Activated naive CD4-positive, alpha-beta T cell treated with anti-CD3 and anti-CD28 coated beads for 36 hours (primary cell): ENCODE measurements around the gene MRPS27. TPM values are rescaled to one million over a fixed set of nuclear protein-coding genes. Genes with fewer than 3 reads are reported as not detected.
"Not testable (repeated sequence)": the region's sequence is repeated elsewhere in the genome, so short reads cannot be mapped to it uniquely, and the experiment has no call there.

Experiments
- CTCF ChIA-PET: fragments of 350-600 bp; sonication (Branson Sonifier 250); formaldehyde crosslinking; loops from one replicate; lab custom pipeline; 2021; ENCODE audit warnings: antibody characterized with exemption; lab: Charles Lee
- DNase-seq: peaks from one replicate; pipeline ENCODE4 v3.0.0-alpha.2; 2020
- H3K27ac Mint-ChIP-seq: one replicate; pipeline ENCODE4 v1.8.0; 2021; ENCODE audit warnings: mild to moderate bottlenecking, mixed read lengths
- H3K27me3 Mint-ChIP-seq: one replicate; pipeline ENCODE4 v1.8.0; 2021; ENCODE audit warnings: low read depth, mixed read lengths
- H3K36me3 Mint-ChIP-seq: one replicate; pipeline ENCODE4 v1.8.0; 2021; ENCODE audit warnings: low read depth, mixed read lengths
- H3K4me1 Mint-ChIP-seq: one replicate; pipeline ENCODE4 v1.8.0; 2021; ENCODE audit warnings: low read depth, mixed read lengths
- H3K4me3 Mint-ChIP-seq: one replicate; pipeline ENCODE4 v1.8.0; 2021; ENCODE audit warnings: mild to moderate bottlenecking, moderate library complexity, mixed read lengths
- H3K9me3 Mint-ChIP-seq: one replicate; pipeline ENCODE4 v1.8.0; 2021; ENCODE audit warnings: mixed read lengths
- intact Hi-C: fragments of 100-400 bp; cut with micrococcal nuclease; formaldehyde crosslinking; loops from one replicate; pipeline ENCODE4 v1.15.1; 2023
- total RNA-seq, 2 experiments: library from RNA; stranded (reverse); gene quantifications; one replicate each; pipeline ENCODE4 v1.2.3, GENCODE V29; 2021

The MRPS27 gene
- total RNA-seq, 2 experiments from 2014 or later: 86.0 to 95.8 TPM

GRCh38 chr5:72184408-72184807 is 135.6 kb downstream of the MRPS27 start:
- Mint-ChIP-seq H3K27me3 (peaks cover 22% of the 10 kb centered on the region), H3K4me3 (no peak overlapping the region), H3K4me1 (no peaks in the 10 kb centered on the region), H3K36me3 (no peaks in the 10 kb centered on the region), H3K27ac (no peak overlapping the region), H3K9me3 (no peaks in the 10 kb centered on the region)
- no peak for DNase-seq
- intact Hi-C loops: no loop called here
- CTCF ChIA-PET: interaction anchor here (0.6 kb wide), 1 partner anchor 19 kb away, joined by 3 read pairs; no protein-coding TSS in a partner anchor

GRCh38 chr5:72183101-72183520 is 136.9 kb downstream of the MRPS27 start:
- Mint-ChIP-seq H3K27ac (no peak overlapping the region), H3K9me3 (no peaks in the 10 kb centered on the region), H3K27me3 (peaks cover 24% of the 10 kb centered on the region), H3K4me3 (no peak overlapping the region), H3K4me1 (no peaks in the 10 kb centered on the region), H3K36me3 (no peaks in the 10 kb centered on the region)
- CTCF ChIA-PET: no interaction called here
- intact Hi-C loops: no loop called here
- no peak for DNase-seq

GRCh38 chr5:72182686-72183085 is 137.4 kb downstream of the MRPS27 start:
- no peak for DNase-seq
- no peaks in the 10 kb centered on the region for H3K36me3 Mint-ChIP-seq
- CTCF ChIA-PET: no interaction called here
- no peak overlapping the region for H3K4me3 Mint-ChIP-seq
- no peaks in the 10 kb centered on the region for H3K4me1 Mint-ChIP-seq
- H3K27me3 Mint-ChIP-seq: peaks cover 26% of the 10 kb centered on the region
- H3K9me3 Mint-ChIP-seq: no peaks in the 10 kb centered on the region
- intact Hi-C loops: no loop called here
- no peak overlapping the region for H3K27ac Mint-ChIP-seq

GRCh38 chr5:72180925-72181324 is 139.1 kb downstream of the MRPS27 start:
- no peak overlapping the region for H3K4me3 Mint-ChIP-seq
- no peaks in the 10 kb centered on the region for H3K4me1 Mint-ChIP-seq
- intact Hi-C loops: no loop called here
- H3K27ac Mint-ChIP-seq: no peak overlapping the region
- H3K36me3 Mint-ChIP-seq: no peaks in the 10 kb centered on the region
- DNase-seq: no peak
- peaks cover 29% of the 10 kb centered on the region for H3K27me3 Mint-ChIP-seq
- CTCF ChIA-PET: no interaction called here
- H3K9me3 Mint-ChIP-seq: no peaks in the 10 kb centered on the region

GRCh38 chr5:72179816-72180440 is 140.1 kb downstream of the MRPS27 start:
- CTCF ChIA-PET: no interaction called here
- no peak overlapping the region for H3K4me3 Mint-ChIP-seq
- intact Hi-C loops: no loop called here
- peaks cover 29% of the 10 kb centered on the region for H3K27me3 Mint-ChIP-seq
- H3K4me1 Mint-ChIP-seq: no peaks in the 10 kb centered on the region
- no peaks in the 10 kb centered on the region for H3K9me3 Mint-ChIP-seq
- H3K27ac Mint-ChIP-seq: no peak overlapping the region
- H3K36me3 Mint-ChIP-seq: no peaks in the 10 kb centered on the region
- DNase-seq: no peak

GRCh38 chr5:72179028-72179815 is 140.8 kb downstream of the MRPS27 start:
- CTCF ChIA-PET: interaction anchor here (0.7 kb wide), 1 partner anchor 25 kb away, joined by 6 read pairs; no protein-coding TSS in a partner anchor
- peaks cover 29% of the 10 kb centered on the region for H3K27me3 Mint-ChIP-seq
- intact Hi-C loops: no loop called here
- H3K4me1 Mint-ChIP-seq: no peaks in the 10 kb centered on the region
- H3K36me3 Mint-ChIP-seq: no peaks in the 10 kb centered on the region
- no peak overlapping the region for H3K4me3 Mint-ChIP-seq
- DNase-seq: no peak
- H3K9me3 Mint-ChIP-seq: no peaks in the 10 kb centered on the region
- H3K27ac Mint-ChIP-seq: no peak overlapping the region

- intact Hi-C loops: no loop called here
- Mint-ChIP-seq H3K27me3 (peaks cover 23% of the 10 kb centered on the region), H3K4me3 (no peak overlapping the region), H3K4me1 (no peaks in the 10 kb centered on the region), H3K27ac (no peak overlapping the region), H3K36me3 (no peaks in the 10 kb centered on the region), H3K9me3 (no peaks in the 10 kb centered on the region)
- DNase-seq: no peak
- CTCF ChIA-PET: no interaction called here
These were observed 142.5 kb downstream of the MRPS27 start for GRCh38 chr5:72177538-72177937.

GRCh38 chr5:72172786-72173185 is 147.3 kb downstream of the MRPS27 start:
- intact Hi-C loops: no loop called here
- H3K36me3 Mint-ChIP-seq: no peaks in the 10 kb centered on the region
- H3K9me3 Mint-ChIP-seq: no peaks in the 10 kb centered on the region
- no peak for DNase-seq
- H3K27me3 Mint-ChIP-seq: peaks cover 17% of the 10 kb centered on the region
- no peak overlapping the region for H3K27ac Mint-ChIP-seq
- H3K4me1 Mint-ChIP-seq: no peaks in the 10 kb centered on the region
- no peak overlapping the region for H3K4me3 Mint-ChIP-seq
- CTCF ChIA-PET: no interaction called here

- Mint-ChIP-seq H3K4me1 (peaks cover 2% of the 10 kb centered on the region), H3K4me3 (no peak overlapping the region), H3K27ac (no peak overlapping the region), H3K9me3 (no peaks in the 10 kb centered on the region), H3K27me3 (peaks cover 18% of the 10 kb centered on the region), H3K36me3 (no peaks in the 10 kb centered on the region)
- intact Hi-C loops: no loop called here
- peak; percentile 6 for DNase-seq
- CTCF ChIA-PET: no interaction called here
These were observed 148.4 kb downstream of the MRPS27 start for GRCh38 chr5:72171667-72172066.

GRCh38 chr5:72171181-72171580 is 148.9 kb downstream of the MRPS27 start:
- CTCF ChIA-PET, H3K36me3 Mint-ChIP-seq, H3K9me3 Mint-ChIP-seq, DNase-seq, H3K4me1 Mint-ChIP-seq, H3K27ac Mint-ChIP-seq, H3K4me3 Mint-ChIP-seq, intact Hi-C loops: not testable (repeated sequence)
- H3K27me3 Mint-ChIP-seq: peaks cover 18% of the 10 kb centered on the region

GRCh38 chr5:72170101-72170500 is 149.9 kb downstream of the MRPS27 start:
- DNase-seq: no peak
- H3K4me1 Mint-ChIP-seq: peaks cover 6% of the 10 kb centered on the region
- H3K27ac Mint-ChIP-seq: no peak overlapping the region
- peaks cover 22% of the 10 kb centered on the region for H3K27me3 Mint-ChIP-seq
- CTCF ChIA-PET: no interaction called here
- no peaks in the 10 kb centered on the region for H3K9me3 Mint-ChIP-seq
- H3K4me3 Mint-ChIP-seq: no peak overlapping the region
- no peaks in the 10 kb centered on the region for H3K36me3 Mint-ChIP-seq
- intact Hi-C loops: no loop called here
